Rectal smooth muscle tissue (tissue), 1 donor: ENCODE results near the gene OR5C1.

ENCODE experiments used
- H3K27ac ChIP-seq: one replicate; pipeline ENCODE4 v1.7.0; 2013; ENCODE audit warnings: low read depth, low read length, inconsistent platforms
- H3K27me3 ChIP-seq: one replicate; pipeline ENCODE4 v1.7.0; 2013; ENCODE audit warnings: low read length; ENCODE audit not compliant: control insufficient read depth, insufficient read depth
- H3K36me3 ChIP-seq: one replicate; pipeline ENCODE4 v1.7.0; 2013; ENCODE audit warnings: low read length; ENCODE audit not compliant: control insufficient read depth, insufficient read depth
- H3K4me1 ChIP-seq: one replicate; pipeline ENCODE4 v1.7.0; 2013; ENCODE audit warnings: low read length; ENCODE audit not compliant: control insufficient read depth, insufficient read depth
- H3K4me3 ChIP-seq: one replicate; pipeline ENCODE4 v1.7.0; 2013; ENCODE audit warnings: low read length
- H3K9ac ChIP-seq: one replicate; pipeline ENCODE4 v1.7.0; 2013; ENCODE audit warnings: low read length

The OR5C1 gene

GRCh38 chr9:122788831-122789230, at the start of gene OR5C1:
OR5C1 (plus strand) TSS chr9:122788933; CDS start chr9:122788933, 0 bp downstream.
- Histone ChIP-seq H3K4me3 (no peak within 1 kb of the TSS), H3K27me3 (no peaks in the 10 kb centered on the region), H3K9ac (no peak within 1 kb of the TSS), H3K36me3 (no peaks in the 10 kb centered on the region), H3K27ac (no peak within 1 kb of the TSS), H3K4me1 (no peaks in the 10 kb centered on the region)

DNA sequence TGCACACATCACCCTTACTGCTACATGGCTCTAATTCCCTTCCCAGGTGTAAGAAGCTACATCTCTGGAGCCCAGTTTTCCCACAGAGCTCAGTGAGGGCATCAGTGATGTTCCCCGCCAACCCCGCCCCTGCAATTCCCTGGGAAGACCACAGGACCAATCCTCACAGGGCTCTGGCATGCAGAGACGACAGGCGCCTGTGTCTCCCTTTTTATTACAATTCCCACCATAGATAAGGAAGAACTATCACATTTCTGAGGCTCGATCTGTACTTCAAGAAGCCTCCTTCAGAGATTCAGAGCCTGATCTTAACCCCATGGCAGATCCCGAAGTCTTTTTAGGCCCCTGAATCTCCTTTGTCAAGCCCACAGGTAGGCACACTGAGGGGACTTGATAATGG, 46.7 kb upstream of the OR5C1 start, which contains the start of gene OR1L6:
Gene OR1L6 (plus strand): TSS at position 301 of the 400 bp plus-strand sequence. CDS start 7,545 bp downstream, outside the sequence.
- Histone ChIP-seq H3K27ac (no peak within 1 kb of the TSS), H3K4me1 (no peaks in the 10 kb centered on the region), H3K27me3 (no peaks in the 10 kb centered on the region), H3K36me3 (no peaks in the 10 kb centered on the region), H3K9ac (no peak within 1 kb of the TSS), H3K4me3 (no peak within 1 kb of the TSS)

GRCh38 chr9:122754825-122755224, 33.9 kb upstream of the OR5C1 start:
- Histone ChIP-seq H3K27ac (no peak overlapping the region), H3K9ac (no peak overlapping the region), H3K36me3 (no peaks in the 10 kb centered on the region), H3K27me3 (no peaks in the 10 kb centered on the region), H3K4me1 (no peaks in the 10 kb centered on the region), H3K4me3 (no peak overlapping the region)

DNA sequence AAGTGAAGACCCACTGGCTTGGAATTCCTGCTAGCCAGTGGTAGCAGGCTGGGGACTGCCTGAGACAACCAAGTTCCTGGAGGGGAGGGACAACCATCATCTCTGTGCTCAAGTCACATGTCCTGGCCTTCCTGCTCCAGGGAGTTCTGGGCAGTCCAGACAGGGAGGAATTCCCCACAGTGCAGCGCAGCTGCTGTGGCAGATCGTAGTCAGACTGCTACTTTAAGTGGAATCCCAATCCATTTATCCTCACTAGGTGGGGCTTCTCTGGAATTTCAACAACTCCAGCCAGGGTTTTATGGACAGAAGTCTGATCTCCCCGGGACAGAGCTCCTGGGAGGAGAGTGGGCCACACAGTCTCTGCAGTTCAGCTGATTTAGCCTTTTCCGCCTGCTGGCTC, 20.9 kb upstream of the OR5C1 start:
- H3K27me3 ChIP-seq, result no peaks in the 10 kb centered on the region
- no peak overlapping the region for H3K27ac ChIP-seq
- no peak overlapping the region for H3K9ac ChIP-seq
- no peaks in the 10 kb centered on the region for H3K4me1 ChIP-seq
- no peaks in the 10 kb centered on the region for H3K36me3 ChIP-seq
- no peak overlapping the region for H3K4me3 ChIP-seq

DNA sequence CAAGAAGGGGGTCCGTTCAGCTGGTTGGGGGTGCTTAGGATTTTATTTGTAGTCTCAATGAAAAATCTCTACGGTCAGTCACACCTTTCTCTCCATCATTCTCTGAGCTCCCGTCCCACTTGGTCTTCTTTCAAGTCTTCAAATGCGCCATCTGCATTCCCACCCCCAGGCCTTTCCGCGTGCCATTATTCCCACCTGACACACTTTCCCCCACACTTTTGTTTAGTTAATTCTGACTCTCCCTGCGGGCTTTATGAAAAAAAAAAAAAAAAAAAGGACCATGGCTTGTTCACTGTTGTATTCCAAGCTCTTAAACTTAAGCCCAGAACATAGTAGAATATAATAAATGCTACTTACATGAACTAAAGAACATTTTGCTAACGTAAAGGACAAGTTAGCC, 11.7 kb upstream of the OR5C1 start:
- no peak overlapping the region for H3K27ac ChIP-seq
- no peak overlapping the region for H3K9ac ChIP-seq
- no peaks in the 10 kb centered on the region for H3K27me3 ChIP-seq
- no peak overlapping the region for H3K4me3 ChIP-seq
- H3K4me1 ChIP-seq, result no peaks in the 10 kb centered on the region
- no peaks in the 10 kb centered on the region for H3K36me3 ChIP-seq

GRCh38 chr9:122777935-122778627, 10.7 kb upstream of the OR5C1 start:
- Histone ChIP-seq H3K9ac (no peak overlapping the region), H3K27me3 (no peaks in the 10 kb centered on the region), H3K4me3 (no peak overlapping the region), H3K4me1 (no peaks in the 10 kb centered on the region), H3K36me3 (no peaks in the 10 kb centered on the region), H3K27ac (no peak overlapping the region)

DNA sequence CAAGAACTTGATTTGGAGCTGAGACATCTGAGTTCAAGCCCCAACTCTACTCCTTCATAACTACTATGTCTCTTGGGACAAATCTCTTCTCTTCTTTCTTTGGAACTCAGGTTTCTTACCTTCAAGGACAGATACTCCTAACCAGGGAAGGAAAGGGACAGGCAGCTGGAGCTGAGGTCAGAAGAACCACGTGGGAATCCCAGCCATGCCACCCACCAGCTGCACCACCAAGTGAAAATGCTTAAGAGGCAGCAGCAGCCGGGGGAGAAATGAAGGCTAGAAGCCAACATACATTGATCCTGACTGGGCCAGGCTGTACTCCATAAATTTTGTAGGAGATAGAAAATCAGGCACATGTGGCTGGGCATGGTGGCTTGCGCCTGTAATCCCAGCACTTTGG, 9.6 kb upstream of the OR5C1 start:
- no peak overlapping the region for H3K27ac ChIP-seq
- no peaks in the 10 kb centered on the region for H3K4me1 ChIP-seq
- H3K27me3 ChIP-seq, result no peaks in the 10 kb centered on the region
- H3K4me3 ChIP-seq, result no peak overlapping the region
- H3K9ac ChIP-seq, result no peak overlapping the region
- no peaks in the 10 kb centered on the region for H3K36me3 ChIP-seq

DNA sequence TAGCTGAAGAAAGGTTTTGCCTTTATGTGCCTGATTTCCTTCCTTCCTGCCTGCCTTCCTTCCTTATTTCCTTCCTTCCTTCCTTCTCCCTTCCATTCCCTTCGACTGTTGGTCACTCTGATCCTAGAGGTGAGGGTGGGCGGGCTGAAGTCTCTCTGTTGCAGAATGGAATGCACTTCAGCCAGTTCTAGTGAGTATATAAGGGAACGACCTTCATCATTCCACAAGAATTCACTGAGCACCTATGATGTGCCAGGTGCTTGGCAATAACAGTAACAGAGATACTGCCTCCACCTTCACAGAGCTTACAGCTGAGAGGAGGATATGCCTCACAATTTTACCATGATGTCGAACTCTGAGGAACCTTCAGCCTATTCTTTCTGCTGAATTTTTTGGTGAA, 8.7 kb upstream of the OR5C1 start:
- Histone ChIP-seq H3K4me3 (no peak overlapping the region), H3K9ac (no peak overlapping the region), H3K4me1 (no peaks in the 10 kb centered on the region), H3K36me3 (no peaks in the 10 kb centered on the region), H3K27me3 (no peaks in the 10 kb centered on the region), H3K27ac (no peak overlapping the region)

DNA sequence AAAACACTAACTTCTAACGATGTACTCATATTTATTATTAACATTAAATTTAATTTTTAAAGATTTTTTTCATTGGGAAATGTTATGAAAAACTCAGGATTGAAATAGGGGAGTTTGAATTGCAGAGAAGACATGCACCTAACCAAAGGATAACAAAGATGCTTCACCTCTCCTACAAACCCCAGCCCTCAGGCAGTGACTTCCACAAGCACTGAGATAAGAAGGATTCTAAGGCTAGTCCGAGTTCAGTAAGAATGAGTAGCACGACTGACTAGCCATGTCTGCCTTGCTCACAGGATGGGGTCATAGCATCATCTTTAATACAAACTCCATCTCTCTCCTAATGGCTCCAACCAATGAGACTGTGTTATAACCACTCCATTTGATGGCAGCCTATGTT, 7.1 kb upstream of the OR5C1 start:
- Histone ChIP-seq H3K4me1 (no peaks in the 10 kb centered on the region), H3K27ac (no peak overlapping the region), H3K4me3 (no peak overlapping the region), H3K36me3 (no peaks in the 10 kb centered on the region), H3K27me3 (no peaks in the 10 kb centered on the region), H3K9ac (no peak overlapping the region)

DNA sequence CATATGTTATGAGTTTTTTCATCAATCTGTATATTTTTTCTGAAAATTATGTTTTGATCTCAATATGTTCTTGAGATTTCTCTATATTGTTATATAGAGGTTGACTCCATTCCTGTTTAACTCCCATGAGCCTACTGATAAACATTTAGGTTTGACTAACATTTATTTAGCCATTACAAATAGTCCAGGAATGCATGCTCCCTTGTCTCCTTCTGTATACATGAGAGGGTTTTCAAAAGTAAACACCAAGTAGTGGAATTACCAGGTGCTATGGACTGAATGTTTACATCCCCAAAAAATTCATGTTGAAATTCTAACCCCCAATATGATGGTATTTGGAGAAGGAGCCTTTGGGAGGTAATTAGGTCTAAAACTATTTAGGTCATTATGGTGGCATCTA, 3.5 kb upstream of the OR5C1 start:
- Histone ChIP-seq H3K27ac (no peak overlapping the region), H3K4me3 (no peak overlapping the region), H3K9ac (no peak overlapping the region), H3K4me1 (no peaks in the 10 kb centered on the region), H3K27me3 (no peaks in the 10 kb centered on the region), H3K36me3 (no peaks in the 10 kb centered on the region)

DNA sequence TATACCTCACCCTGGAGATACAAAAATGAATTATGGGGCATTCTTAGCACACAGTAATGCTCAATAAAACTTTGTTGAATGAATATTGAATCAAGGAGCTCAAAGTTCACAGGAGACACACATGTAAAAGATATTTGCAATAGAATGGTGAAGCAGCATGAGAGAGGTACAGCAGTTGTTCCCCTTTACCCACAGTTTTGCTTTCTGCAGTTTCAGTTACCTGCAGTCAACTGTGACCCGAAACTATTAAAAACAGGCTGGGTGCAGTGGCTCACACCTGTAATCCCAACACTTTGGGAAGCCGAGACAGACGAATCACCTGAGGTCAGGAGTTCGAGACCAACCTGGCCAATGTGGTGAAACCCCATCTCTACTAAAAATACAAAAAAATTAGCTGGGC, 2.4 kb upstream of the OR5C1 start:
- H3K9ac ChIP-seq, result no peak overlapping the region
- H3K4me1 ChIP-seq, result no peaks in the 10 kb centered on the region
- no peak overlapping the region for H3K27ac ChIP-seq
- H3K4me3 ChIP-seq, result no peak overlapping the region
- H3K36me3 ChIP-seq, result no peaks in the 10 kb centered on the region
- no peaks in the 10 kb centered on the region for H3K27me3 ChIP-seq

DNA sequence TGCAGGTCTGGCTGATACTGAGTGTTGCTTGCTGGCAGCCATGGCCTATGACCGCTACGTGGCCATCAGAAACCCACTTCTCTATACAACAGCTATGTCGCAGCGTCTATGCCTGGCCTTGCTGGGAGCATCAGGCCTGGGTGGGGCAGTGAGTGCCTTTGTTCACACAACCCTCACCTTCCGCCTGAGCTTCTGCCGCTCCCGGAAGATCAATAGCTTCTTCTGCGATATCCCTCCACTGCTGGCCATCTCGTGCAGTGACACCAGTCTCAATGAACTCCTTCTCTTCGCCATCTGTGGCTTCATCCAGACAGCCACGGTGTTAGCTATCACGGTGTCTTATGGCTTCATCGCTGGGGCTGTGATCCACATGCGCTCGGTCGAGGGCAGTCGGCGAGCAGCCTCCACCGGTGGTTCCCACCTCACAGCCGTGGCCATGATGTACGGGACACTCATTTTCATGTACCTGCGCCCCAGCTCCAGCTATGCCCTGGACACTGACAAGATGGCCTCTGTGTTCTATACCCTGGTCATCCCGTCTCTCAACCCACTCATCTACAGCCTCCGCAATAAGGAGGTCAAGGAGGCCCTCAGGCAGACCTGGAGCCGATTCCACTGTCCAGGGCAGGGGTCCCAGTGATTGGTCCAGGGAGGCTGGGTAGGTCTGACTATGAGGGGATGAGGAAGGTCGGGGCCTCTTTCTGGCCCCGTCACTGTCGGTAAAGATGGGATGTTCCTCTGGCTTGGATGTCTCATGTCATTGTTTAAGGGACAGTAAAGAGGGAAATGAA, 718 bp downstream of the OR5C1 start:
- no peak overlapping the region for H3K27ac ChIP-seq
- no peak overlapping the region for H3K4me3 ChIP-seq
- no peaks in the 10 kb centered on the region for H3K27me3 ChIP-seq
- H3K4me1 ChIP-seq, result no peaks in the 10 kb centered on the region
- no peak overlapping the region for H3K9ac ChIP-seq
- H3K36me3 ChIP-seq, result no peaks in the 10 kb centered on the region
